SK-N-SH treated with all-trans-retinoic acid at 6 μM for 48 hours (cell line): Measurements from ENCODE around the gene ZNF697.

Experiments used
- ATAC-seq: fragments of 200-7000 bp; cut with Tn5 transposase; 3 replicates; pipeline ENCODE4 v1.9.1; 2020; ENCODE audit warnings: mild to moderate bottlenecking, moderate library complexity
- ARNTL ChIP-seq: fragments of 450-650 bp; formaldehyde crosslinking; IDR thresholded peaks from 2 replicates; pipeline ENCODE4 v1.5.0; 2020; ENCODE audit warnings: low read depth, mild to moderate bottlenecking, moderate library complexity, borderline replicate concordance
- BACH2 ChIP-seq: fragments of 250-450 bp; sonication (Bioruptor Pico); IDR thresholded peaks from 2 replicates; pipeline ENCODE4 v1.9.0; 2021; ENCODE audit warnings: mild to moderate bottlenecking, borderline replicate concordance
- CREB5 ChIP-seq: fragments of 250-450 bp; sonication (Bioruptor Pico); IDR thresholded peaks from 2 replicates; pipeline ENCODE4 v1.5.1; 2020; ENCODE audit warnings: low read depth, mild to moderate bottlenecking, moderate library complexity
- CSDC2 ChIP-seq: fragments of 250-450 bp; sonication (Bioruptor Pico); IDR thresholded peaks from 2 replicates; pipeline ENCODE4 v1.5.0; 2020; ENCODE audit warnings: mild to moderate bottlenecking, moderate library complexity
- CSRNP3 ChIP-seq: fragments of 250-450 bp; sonication (Bioruptor Pico); IDR thresholded peaks from 2 replicates; pipeline ENCODE4 v1.5.1; 2021; ENCODE audit warnings: mild to moderate bottlenecking, moderate library complexity
- ESRRG ChIP-seq: fragments of 250-450 bp; sonication (Bioruptor Pico); IDR thresholded peaks from 2 replicates; pipeline ENCODE4 v1.6.1; 2021; ENCODE audit warnings: mild to moderate bottlenecking
- GLIS3 ChIP-seq: fragments of 250-450 bp; sonication (Bioruptor Pico); IDR thresholded peaks from 2 replicates; pipeline ENCODE4 v1.5.0; 2020; ENCODE audit warnings: mild to moderate bottlenecking, moderate library complexity
- ISL1 ChIP-seq: fragments of 250-450 bp; sonication (Bioruptor Pico); IDR thresholded peaks from 2 replicates; pipeline ENCODE4 v2.1.2; 2022; ENCODE audit warnings: mild to moderate bottlenecking, moderate library complexity
- OSR1 ChIP-seq: fragments of 250-450 bp; sonication (Bioruptor Pico); IDR thresholded peaks from 2 replicates; pipeline ENCODE4 v1.8.0; 2022; ENCODE audit warnings: moderate library complexity, mild to moderate bottlenecking, inconsistent platforms
- POU6F1 ChIP-seq: fragments of 250-450 bp; sonication (Bioruptor Pico); IDR thresholded peaks from 2 replicates; pipeline ENCODE4 v1.8.0; 2021; ENCODE audit warnings: low read depth, mild to moderate bottlenecking, moderate library complexity, borderline replicate concordance
- PPARA ChIP-seq: fragments of 250-450 bp; sonication (Bioruptor Pico); IDR thresholded peaks from 2 replicates; pipeline ENCODE4 v1.5.0; 2020; ENCODE audit warnings: mild to moderate bottlenecking, borderline replicate concordance
- SNAI2 ChIP-seq: fragments of 250-450 bp; sonication (Bioruptor Pico); IDR thresholded peaks from 2 replicates; pipeline ENCODE4 v1.5.0; 2020; ENCODE audit warnings: mild to moderate bottlenecking, moderate library complexity
- TCF4 ChIP-seq: fragments of 250-450 bp; sonication (Bioruptor Pico); IDR thresholded peaks from 2 replicates; pipeline ENCODE4 v1.8.0; 2021; ENCODE audit warnings: mild to moderate bottlenecking, moderate library complexity, borderline replicate concordance
- TOX ChIP-seq: fragments of 250-450 bp; sonication (Bioruptor Pico); IDR thresholded peaks from 2 replicates; pipeline ENCODE4 v1.8.0; 2021; ENCODE audit warnings: mild to moderate bottlenecking, moderate library complexity, borderline replicate concordance
- TSHZ2 ChIP-seq: fragments of 250-450 bp; sonication (Bioruptor Pico); IDR thresholded peaks from 2 replicates; pipeline ENCODE4 v1.5.0; 2020; ENCODE audit warnings: mild to moderate bottlenecking, moderate library complexity
- ZC3H10 ChIP-seq: fragments of 250-450 bp; sonication (Bioruptor Pico); IDR thresholded peaks from 2 replicates; pipeline ENCODE4 v1.5.1; 2021; ENCODE audit warnings: mild to moderate bottlenecking, moderate library complexity
- ZFP3 ChIP-seq: fragments of 250-450 bp; sonication (Bioruptor Pico); IDR thresholded peaks from 2 replicates; pipeline ENCODE4 v1.5.0; 2020; ENCODE audit warnings: mild to moderate bottlenecking, moderate library complexity
- ZFP30 ChIP-seq: fragments of 450-650 bp; formaldehyde crosslinking; IDR thresholded peaks from 2 replicates; pipeline ENCODE4 v1.5.0; 2022; ENCODE audit warnings: mild to moderate bottlenecking, moderate library complexity
- ZNF565 ChIP-seq: fragments of 450-650 bp; formaldehyde crosslinking; conservative IDR thresholded peaks from 2 replicates; pipeline ENCODE4 v1.5.0; 2020; ENCODE audit warnings: low read depth, mild to moderate bottlenecking, moderate library complexity
- ZNF70 ChIP-seq: fragments of 450-650 bp; formaldehyde crosslinking; IDR thresholded peaks from 2 replicates; pipeline ENCODE4 v1.5.0; 2020; ENCODE audit warnings: mild to moderate bottlenecking, moderate library complexity
- ZNF8 ChIP-seq: fragments of 450-650 bp; formaldehyde crosslinking; IDR thresholded peaks from 2 replicates; pipeline ENCODE4 v1.5.0; 2020; ENCODE audit warnings: mild to moderate bottlenecking, moderate library complexity
- TF ChIP-seq, protein P1 (sequence below): fragments of 250-450 bp; sonication (Bioruptor Pico); IDR thresholded peaks from 2 replicates; pipeline ENCODE4 v1.8.0; 2020; ENCODE audit warnings: mild to moderate bottlenecking, moderate library complexity, borderline replicate concordance

Gene ZNF697

DNA sequence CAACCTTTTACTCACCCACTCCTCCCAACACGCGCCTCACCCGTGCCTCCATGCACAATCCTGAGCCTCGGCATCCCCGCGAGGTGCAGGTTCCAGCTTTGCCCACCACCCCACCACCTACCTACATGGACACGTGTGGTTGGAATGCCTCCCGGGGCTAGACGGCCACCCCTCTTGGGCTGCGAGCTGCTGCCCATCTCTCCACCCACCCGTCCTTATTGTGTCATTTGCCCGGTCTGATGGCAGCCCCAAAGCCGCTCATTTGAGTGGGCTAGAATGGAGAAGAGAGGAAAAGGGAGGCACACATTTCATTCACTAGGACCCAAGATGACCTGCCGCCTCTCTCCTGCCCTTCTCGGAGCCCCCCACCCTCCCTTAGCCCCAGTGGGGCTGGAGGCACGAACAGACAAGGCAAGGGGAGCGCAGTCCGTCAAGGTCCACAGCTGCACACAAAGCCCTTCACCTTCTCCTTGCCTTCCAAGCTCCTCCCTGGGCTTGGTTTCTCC lies 785 bp downstream of the ZNF697 start (continued):
- TF ChIP-seq, protein P1, sequence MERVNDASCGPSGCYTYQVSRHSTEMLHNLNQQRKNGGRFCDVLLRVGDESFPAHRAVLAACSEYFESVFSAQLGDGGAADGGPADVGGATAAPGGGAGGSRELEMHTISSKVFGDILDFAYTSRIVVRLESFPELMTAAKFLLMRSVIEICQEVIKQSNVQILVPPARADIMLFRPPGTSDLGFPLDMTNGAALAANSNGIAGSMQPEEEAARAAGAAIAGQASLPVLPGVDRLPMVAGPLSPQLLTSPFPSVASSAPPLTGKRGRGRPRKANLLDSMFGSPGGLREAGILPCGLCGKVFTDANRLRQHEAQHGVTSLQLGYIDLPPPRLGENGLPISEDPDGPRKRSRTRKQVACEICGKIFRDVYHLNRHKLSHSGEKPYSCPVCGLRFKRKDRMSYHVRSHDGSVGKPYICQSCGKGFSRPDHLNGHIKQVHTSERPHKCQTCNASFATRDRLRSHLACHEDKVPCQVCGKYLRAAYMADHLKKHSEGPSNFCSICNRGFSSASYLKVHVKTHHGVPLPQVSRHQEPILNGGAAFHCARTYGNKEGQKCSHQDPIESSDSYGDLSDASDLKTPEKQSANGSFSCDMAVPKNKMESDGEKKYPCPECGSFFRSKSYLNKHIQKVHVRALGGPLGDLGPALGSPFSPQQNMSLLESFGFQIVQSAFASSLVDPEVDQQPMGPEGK (CRISPR knock-in tag): no peak
- TF ChIP-seq ISL1 (CRISPR knock-in tag) (no peak), ZNF565 (no peak), ZC3H10 (CRISPR knock-in tag) (no peak), ZFP30 (CRISPR knock-in tag) (no peak), ZNF70 (no peak), TOX (no peak), CSDC2 (CRISPR knock-in tag) (no peak), PPARA (CRISPR knock-in tag) (no peak), GLIS3 (CRISPR knock-in tag) (no peak)
- TF ChIP-seq, all 23 proteins: peak for 0

GRCh38 chr1:119646521-119647227 lies 1.4 kb downstream of the ZNF697 start:
- ATAC-seq: peak; percentile 9; the same call in 2 of the 3 replicates
- no peak for TF ChIP-seq SNAI2 (CRISPR knock-in tag)
- TF ChIP-seq, all 23 proteins: peak for 0

DNA sequence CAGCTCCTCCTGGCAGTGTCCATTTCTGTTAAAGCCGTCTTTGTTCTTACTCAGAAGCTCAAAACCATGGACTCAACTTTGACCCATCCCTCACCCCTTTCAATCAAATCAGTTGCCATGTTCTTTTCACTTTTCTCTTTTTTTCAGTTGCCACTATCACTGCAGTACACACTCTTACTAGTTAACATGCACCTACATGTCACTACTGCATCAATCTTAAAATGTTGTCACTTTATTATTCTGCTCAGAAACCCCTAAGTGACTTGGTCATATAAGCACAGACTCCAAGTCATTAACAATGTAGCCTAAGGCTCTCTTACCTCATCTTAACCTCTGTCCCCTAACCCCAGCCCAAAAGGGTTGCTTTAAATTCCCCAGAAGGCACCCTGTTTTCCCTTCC lies 9.0 kb downstream of the ZNF697 start:
- no peak for ATAC-seq
- TF ChIP-seq ZFP3 (no peak), TOX (no peak), CSDC2 (CRISPR knock-in tag) (no peak), ISL1 (CRISPR knock-in tag) (no peak), PPARA (CRISPR knock-in tag) (no peak), ZFP30 (CRISPR knock-in tag) (no peak), ZNF8 (no peak), ZC3H10 (CRISPR knock-in tag) (no peak), OSR1 (no peak), GLIS3 (CRISPR knock-in tag) (no peak), ZNF565 (no peak), POU6F1 (CRISPR knock-in tag) (no peak), CSRNP3 (no peak), SNAI2 (CRISPR knock-in tag) (no peak), ZNF70 (no peak)

DNA sequence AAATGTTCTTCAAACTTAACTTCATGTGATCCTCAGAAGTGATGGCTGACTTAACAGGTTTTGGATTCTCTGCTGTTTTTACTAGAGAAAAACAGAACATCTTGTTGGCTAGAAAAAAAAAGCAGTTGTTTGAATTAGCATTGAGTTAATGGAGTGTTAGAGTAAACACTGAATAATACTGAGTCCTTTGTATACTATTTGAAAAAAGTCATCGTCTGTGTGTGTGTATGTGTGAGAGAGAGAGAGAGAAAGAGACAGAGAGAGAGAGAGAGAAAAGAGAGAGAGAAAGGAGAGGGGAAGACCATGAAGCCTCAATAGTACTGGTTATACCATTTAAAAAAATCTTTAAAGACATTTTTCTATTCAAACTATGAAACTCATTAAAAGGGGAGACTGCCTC lies 10.4 kb downstream of the ZNF697 start:
- TF ChIP-seq CSDC2 (CRISPR knock-in tag): no peak
- TF ChIP-seq ISL1 (CRISPR knock-in tag): no peak
- no peak for TF ChIP-seq ESRRG
- TF ChIP-seq TSHZ2 (CRISPR knock-in tag): no peak
- TF ChIP-seq BACH2 (CRISPR knock-in tag): no peak
- no peak for TF ChIP-seq CREB5 (CRISPR knock-in tag)
- no peak for TF ChIP-seq POU6F1 (CRISPR knock-in tag)
- TF ChIP-seq ZFP3: no peak
- no peak for TF ChIP-seq TCF4 (CRISPR knock-in tag)
- no peak for TF ChIP-seq ZC3H10 (CRISPR knock-in tag)
- no peak for TF ChIP-seq ARNTL (CRISPR knock-in tag)
- TF ChIP-seq, all 23 proteins: peak for 0
- no peak for ATAC-seq
